Sigmoid colon (tissue), 7 donors: ENCODE data around the gene HIGD1A. TPM values are rescaled to one million over a fixed set of nuclear protein-coding genes. Genes with fewer than 3 reads are reported as not detected.

Source experiments
- DNase-seq: peaks from one replicate; pipeline ENCODE4 v3.0.0-alpha.2; 2019
- H3K27ac ChIP-seq, 4 donors: fragments of 200-600 bp; sonication (generic); one replicate each; pipeline ENCODE4 v1.5.1; 2016 to 2019; ENCODE audit warnings: mild to moderate bottlenecking in 1 of 4
- H3K27me3 ChIP-seq, 3 donors: fragments of 200-600 bp; sonication (generic); one replicate each; pipeline ENCODE4 v1.5.1; 2019; ENCODE audit warnings: mild to moderate bottlenecking in 1 of 3
- H3K36me3 ChIP-seq, 4 donors: fragments of 200-600 bp; sonication (generic); one replicate each; pipeline ENCODE4 v1.5.1; 2016 to 2019
- H3K4me1 ChIP-seq, 4 donors: fragments of 200-600 bp; sonication (generic); one replicate each; pipeline ENCODE4 v1.5.1; 2017 to 2019
- H3K4me3 ChIP-seq, 4 donors: fragments of 200-600 bp; sonication (generic); one replicate each; pipeline ENCODE4 v1.5.1; 2017 to 2019; ENCODE audit warnings: mild to moderate bottlenecking in 2 of 4, moderate library complexity in 1 of 4
- H3K9me3 ChIP-seq, 4 donors: fragments of 200-600 bp in 3 of 4; sonication (generic) in 3 of 4; one replicate each; pipeline versions ENCODE4 v1.5.1 to v1.6.1; 2013 to 2019
- CTCF ChIP-seq, 4 experiments: fragments of 450-650 bp in 3 of 4; fragments of 200-600 bp in 1 of 4; IDR thresholded peaks; one replicate each; pipeline ENCODE4 v1.5.1; 2016 to 2019; ENCODE audit warnings: antibody characterized with exemption in 4 of 4, mild to moderate bottlenecking in 3 of 4, moderate library complexity in 2 of 4
- EP300 ChIP-seq, 4 donors: sonication (generic); formaldehyde crosslinking; IDR thresholded peaks; one replicate each; pipeline ENCODE4 v1.6.1; 2017; ENCODE audit warnings: antibody characterized with exemption in 4 of 4
- POLR2A ChIP-seq, 2 donors: fragments of 450-650 bp; IDR thresholded peaks; one replicate each; pipeline ENCODE4 v1.6.1; 2016; ENCODE audit warnings: antibody characterized with exemption in 2 of 2, mild to moderate bottlenecking in 2 of 2, moderate library complexity in 2 of 2
- POLR2AphosphoS5 ChIP-seq, 4 donors: sonication (generic); formaldehyde crosslinking; IDR thresholded peaks; one replicate each; pipeline ENCODE4 v1.6.1; 2017; ENCODE audit warnings: antibody characterized with exemption in 4 of 4
- WGBS, 2 donors: extraction: QIAGEN DNeasy Blood & Tissue Kit; methylation state at CpG; one replicate each; pipeline ENCODE4 v1.1.7; 2013; 5-methylcytosine and 5-hydroxymethylcytosine counted together
- intact Hi-C: fragments of 100-400 bp; cut with DNase I; formaldehyde crosslinking; loops from one replicate; pipeline ENCODE4 v1.15.1; 2023
- polyA plus RNA-seq, 3 donors: library from polyadenylated mRNA; stranded (reverse); fragments of 200-250 nt; gene quantifications; one replicate each; pipeline ENCODE4 v1.2.3, GENCODE V29; 2013
- total RNA-seq, 4 donors: library from RNA; depleted of rRNA; stranded (reverse); fragments of >200 nt; gene quantifications; one replicate each; pipeline ENCODE4 v1.1.0, GENCODE V29; 2016
- donor health status: healthy with polysubstance abuse.
- donor health status: Bipolar disorder and iron deficiency.
- donor health status: healthy.

HIGD1A gene
- total and polyA plus RNA-seq, 7 donors = 127 to 1,597 (median 272) TPM

GRCh38 chr3:42803414-42804105 is 730 bp downstream of the HIGD1A start:
- Histone ChIP-seq H3K4me3 (peak overlapping the region; percentile 69 to 80 (median 80)), H3K9me3 (no peaks in the 10 kb centered on the region), H3K36me3 (no peaks in the 10 kb centered on the region), H3K4me1 (peaks cover 0 to 45% (median 33%) of the 10 kb centered on the region in 4 donors), H3K27ac (peak overlapping the region; percentile 94 to 99 (median 96)), H3K27me3 (no peaks in the 10 kb centered on the region)
- no peak for DNase-seq
- intact Hi-C loops = loop anchor here (2.0 kb wide), 1 partner anchor 77 kb away; no protein-coding TSS in a partner anchor
- 1 to 2% methylated on average over 33 of the region's 33 CpGs for WGBS, 2 donors
- TF ChIP-seq CTCF (IDR thresholded peaks at IDR 0.05) = no peak
- no peak for TF ChIP-seq POLR2A (IDR thresholded peaks at IDR 0.05)
- no peak for TF ChIP-seq EP300 (IDR thresholded peaks at IDR 0.05)
- no peak for TF ChIP-seq POLR2AphosphoS5 (IDR thresholded peaks at IDR 0.05)

- Histone ChIP-seq H3K4me1 (peaks cover 0 to 45% (median 33%) of the 10 kb centered on the region in 4 donors), H3K4me3 (peak overlapping the region; percentile 69 to 80 (median 80)), H3K9me3 (no peaks in the 10 kb centered on the region), H3K27ac (peak overlapping the region; percentile 94 to 99 (median 96)), H3K27me3 (no peaks in the 10 kb centered on the region), H3K36me3 (no peaks in the 10 kb centered on the region)
- 33 to 65% methylated on average over 11 of the region's 11 CpGs for WGBS, 2 donors
- intact Hi-C loops = no loop called here
- no peak for TF ChIP-seq POLR2A (IDR thresholded peaks at IDR 0.05)
- TF ChIP-seq EP300 (IDR thresholded peaks at IDR 0.05) = no peak
- no peak for TF ChIP-seq CTCF (IDR thresholded peaks at IDR 0.05)
- no peak for TF ChIP-seq POLR2AphosphoS5 (IDR thresholded peaks at IDR 0.05)
- no peak for DNase-seq
Observed at GRCh38 chr3:42802876-42803413, 1.3 kb downstream of the HIGD1A start.

GRCh38 chr3:42801784-42802183 is 2.5 kb downstream of the HIGD1A start:
- Histone ChIP-seq H3K27me3 (no peaks in the 10 kb centered on the region), H3K4me3 (no peak overlapping the region), H3K27ac (peak overlapping the region; percentile 54 to 99 (median 96)), H3K9me3 (no peaks in the 10 kb centered on the region), H3K4me1 (peaks cover 0 to 45% (median 33%) of the 10 kb centered on the region in 4 donors), H3K36me3 (no peaks in the 10 kb centered on the region)
- intact Hi-C loops = no loop called here
- TF ChIP-seq EP300 (IDR thresholded peaks at IDR 0.05) (no peak), POLR2AphosphoS5 (IDR thresholded peaks at IDR 0.05) (no peak), CTCF (IDR thresholded peaks at IDR 0.05) (no peak), POLR2A (IDR thresholded peaks at IDR 0.05) (no peak)
- no peak for DNase-seq
- WGBS, 2 donors = 90% methylated on average over 4 of the region's 4 CpGs

- H3K4me1 ChIP-seq = peaks cover 0 to 45% (median 33%) of the 10 kb centered on the region in 4 donors
- no peaks in the 10 kb centered on the region for H3K36me3 ChIP-seq
- intact Hi-C loops = no loop called here
- 24 to 67% methylated on average over 3 of the region's 3 CpGs for WGBS, 2 donors
- TF ChIP-seq CTCF (IDR thresholded peaks at IDR 0.05) (no peak), POLR2A (IDR thresholded peaks at IDR 0.05) (no peak), POLR2AphosphoS5 (IDR thresholded peaks at IDR 0.05) (no peak), EP300 (IDR thresholded peaks at IDR 0.05) (no peak)
- H3K27ac ChIP-seq = peak overlapping the region; percentile 54 to 99 (median 96)
- no peak for DNase-seq
- no peaks in the 10 kb centered on the region for H3K27me3 ChIP-seq
- no peaks in the 10 kb centered on the region for H3K9me3 ChIP-seq
- H3K4me3 ChIP-seq = no peak overlapping the region
Observed at GRCh38 chr3:42801048-42801620, 3.2 kb downstream of the HIGD1A start.
